Stimulated activated naive B cell treated with anti-CD40 and anti-IgM and Interleukin-4, amounts not matched to agents 10 μg/mL and 1 μg/mL and 100 μg/mL, for 72 hours (primary cell): ENCODE results near the gene CDC42EP3.

Source experiments
- ATAC-seq, 2 donors: fragments of 150-1000 bp; cut with Tn5 transposase; replicated peaks; 2 replicates each; pipeline ENCODE4 v1.10.0; 2021; ENCODE audit warnings: moderate library complexity in 1 of 2
- DNase-seq: peaks from one replicate; pipeline ENCODE4 v3.0.0; 2021
- H3K27ac Mint-ChIP-seq: one replicate; pipeline ENCODE4 v1.8.0; 2022; ENCODE audit warnings: mild to moderate bottlenecking, mixed read lengths
- H3K27me3 Mint-ChIP-seq, 2 donors: one replicate each; pipeline ENCODE4 v1.8.0; 2022; ENCODE audit warnings: mixed read lengths in 2 of 2
- H3K36me3 Mint-ChIP-seq, 2 donors: one replicate each; pipeline ENCODE4 v1.8.0; 2022; ENCODE audit warnings: mixed read lengths in 2 of 2, mild to moderate bottlenecking in 1 of 2
- H3K4me1 Mint-ChIP-seq, 2 donors: one replicate each; pipeline ENCODE4 v1.8.0; 2022; ENCODE audit warnings: mixed read lengths in 2 of 2, mild to moderate bottlenecking in 1 of 2
- H3K4me3 Mint-ChIP-seq, 2 donors: one replicate each; pipeline ENCODE4 v1.8.0; 2022; ENCODE audit warnings: mild to moderate bottlenecking in 2 of 2, mixed read lengths in 2 of 2, moderate library complexity in 1 of 2
- H3K9me3 Mint-ChIP-seq, 2 donors: one replicate each; pipeline ENCODE4 v1.8.0; 2022; ENCODE audit warnings: mixed read lengths in 2 of 2, mild to moderate bottlenecking in 1 of 2

The CDC42EP3 gene

DNA sequence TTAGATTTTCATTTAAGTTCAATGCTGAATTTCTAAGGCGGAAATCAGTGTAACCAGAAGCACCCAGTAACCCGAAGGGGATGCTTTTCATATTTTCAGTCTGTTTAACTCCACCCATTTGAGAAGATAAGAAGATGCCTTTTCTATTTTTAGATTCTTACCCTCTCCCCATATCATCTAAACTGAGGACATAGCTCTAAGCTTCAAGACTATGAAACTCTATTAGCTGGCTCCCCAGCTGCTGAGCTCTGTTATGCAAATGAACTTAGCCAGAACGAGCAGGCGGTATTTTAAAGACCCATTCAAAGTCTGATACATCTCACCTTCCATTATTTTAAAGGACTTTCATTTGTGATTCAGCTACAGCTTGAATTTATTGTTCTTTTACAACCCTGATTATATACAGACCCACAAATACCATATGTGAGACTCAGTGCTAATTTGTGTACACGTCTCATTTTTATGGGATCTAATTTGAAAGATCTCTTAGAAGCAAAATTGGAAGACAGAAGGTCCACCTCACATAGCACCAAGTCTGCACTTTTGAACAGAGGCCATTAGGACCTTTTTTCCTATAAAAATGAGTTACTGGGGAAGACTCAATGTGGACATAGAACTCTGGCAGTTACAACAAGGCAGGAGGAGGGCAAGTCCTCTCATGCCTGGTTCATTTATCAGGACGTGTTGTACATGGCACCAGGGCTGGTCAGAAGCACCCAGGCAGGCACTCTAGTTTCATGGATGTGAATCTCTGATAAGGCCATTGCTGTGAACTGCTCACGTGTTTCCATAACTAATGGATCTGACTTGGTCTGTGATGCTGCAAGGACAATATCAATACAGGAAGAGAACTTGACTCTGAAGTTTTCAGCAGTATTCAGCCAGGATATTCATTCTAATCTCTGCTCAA is 16.3 kb downstream of the CDC42EP3 start:
- Mint-ChIP-seq H3K27me3 (no peaks in the 10 kb centered on the region), H3K27ac (peak overlapping the region; percentile 89), H3K4me3 (peak overlapping the region; percentile 60 to 64), H3K36me3 (peaks cover 0 to 5% of the 10 kb centered on the region in 2 donors), H3K9me3 (no peaks in the 10 kb centered on the region), H3K4me1 (peaks cover 61 to 72% of the 10 kb centered on the region in 2 donors)
- no peak for DNase-seq
- ATAC-seq, result peak; percentile 68 to 78

DNA sequence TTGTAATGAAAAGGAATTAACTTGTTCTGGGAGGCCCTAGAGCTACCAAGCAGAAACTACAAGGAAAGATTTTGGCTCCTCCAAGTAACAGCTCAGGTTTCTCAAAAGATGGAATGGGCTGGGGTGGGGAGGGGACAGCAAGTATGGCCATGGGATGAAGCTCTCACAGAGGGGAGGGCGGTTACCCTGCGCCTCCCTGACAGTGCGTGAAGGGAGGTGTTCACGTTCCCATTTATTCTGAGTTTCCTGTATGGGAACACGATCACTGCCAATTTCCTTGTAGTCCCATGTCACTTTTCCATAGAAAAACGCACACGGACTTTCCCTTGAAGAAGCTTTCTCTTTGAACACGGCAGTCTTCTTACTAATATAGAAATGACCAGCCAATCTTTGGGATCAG is 17.0 kb downstream of the CDC42EP3 start:
- peaks cover 0 to 5% of the 10 kb centered on the region in 2 donors for H3K36me3 Mint-ChIP-seq
- no peaks in the 10 kb centered on the region for H3K27me3 Mint-ChIP-seq
- ATAC-seq, result no peak
- H3K4me1 Mint-ChIP-seq, result peaks cover 64 to 75% of the 10 kb centered on the region in 2 donors
- H3K4me3 Mint-ChIP-seq, result peak overlapping the region; percentile 60 to 64
- H3K27ac Mint-ChIP-seq, result peak overlapping the region; percentile 94
- no peaks in the 10 kb centered on the region for H3K9me3 Mint-ChIP-seq
- DNase-seq, result no peak

DNA sequence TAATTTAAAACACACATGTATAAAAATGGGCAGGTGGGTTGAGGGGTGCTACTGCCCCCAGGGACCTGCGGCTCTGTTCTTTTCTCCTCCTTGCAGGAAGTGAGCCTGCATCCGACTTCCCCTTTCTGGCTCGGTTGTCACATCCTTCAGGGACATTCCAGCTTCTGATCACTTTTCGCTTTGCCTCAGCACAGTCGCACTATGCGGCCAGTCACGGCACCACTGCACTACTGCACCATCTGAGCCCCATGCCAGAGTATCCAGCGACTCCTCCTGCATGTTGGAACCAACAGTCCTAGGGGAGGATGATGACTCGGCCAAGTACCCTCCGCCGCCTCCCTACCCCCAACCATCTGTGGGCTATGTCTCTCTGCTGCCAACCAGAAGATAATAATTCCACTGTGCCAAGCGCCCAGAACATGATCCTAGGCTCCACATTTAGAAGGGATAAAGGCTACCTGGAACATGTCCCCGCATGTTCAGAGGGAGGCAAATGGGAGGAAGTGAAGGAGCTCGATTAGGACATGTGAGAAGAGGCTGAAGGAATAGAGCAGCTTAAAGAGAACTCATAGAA is 17.6 kb downstream of the CDC42EP3 start:
- Mint-ChIP-seq H3K27me3 (no peaks in the 10 kb centered on the region), H3K27ac (peak overlapping the region; percentile 94), H3K36me3 (peaks cover 0 to 5% of the 10 kb centered on the region in 2 donors), H3K4me1 (peaks cover 63 to 77% of the 10 kb centered on the region in 2 donors), H3K9me3 (no peaks in the 10 kb centered on the region), H3K4me3 (peak overlapping the region; percentile 74 to 80)
- peak; percentile 89 to 92 for ATAC-seq
- peak; percentile 77 for DNase-seq

DNA sequence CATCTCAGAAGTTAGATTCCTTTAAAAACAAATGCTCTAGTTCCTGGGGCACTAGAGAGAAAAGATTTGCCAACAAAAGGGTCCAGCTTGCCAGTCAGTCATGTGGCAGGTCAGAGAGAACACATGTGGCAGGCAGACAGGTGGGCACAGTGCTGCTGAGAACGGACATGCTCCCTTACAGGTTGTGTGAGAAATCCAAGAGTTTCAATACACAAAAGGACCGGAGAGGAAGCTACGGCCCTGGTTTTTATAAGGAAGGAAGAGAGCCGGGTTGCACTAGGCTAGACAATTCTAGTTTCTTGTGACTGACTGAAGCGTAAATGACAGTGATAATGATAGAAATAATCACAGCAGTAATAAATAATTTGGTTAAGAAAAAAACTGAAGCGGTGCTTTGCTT is 18.3 kb downstream of the CDC42EP3 start:
- H3K4me3 Mint-ChIP-seq, result peak overlapping the region; percentile 40 to 64
- no peaks in the 10 kb centered on the region for H3K27me3 Mint-ChIP-seq
- peaks cover 7 to 8% of the 10 kb centered on the region in 2 donors for H3K36me3 Mint-ChIP-seq
- peak in 1 of 2 donors; percentile 15 for ATAC-seq
- no peak for DNase-seq
- H3K9me3 Mint-ChIP-seq, result peaks cover 0 to 1% of the 10 kb centered on the region in 2 donors
- peaks cover 66 to 85% of the 10 kb centered on the region in 2 donors for H3K4me1 Mint-ChIP-seq
- peak overlapping the region; percentile 94 for H3K27ac Mint-ChIP-seq

DNA sequence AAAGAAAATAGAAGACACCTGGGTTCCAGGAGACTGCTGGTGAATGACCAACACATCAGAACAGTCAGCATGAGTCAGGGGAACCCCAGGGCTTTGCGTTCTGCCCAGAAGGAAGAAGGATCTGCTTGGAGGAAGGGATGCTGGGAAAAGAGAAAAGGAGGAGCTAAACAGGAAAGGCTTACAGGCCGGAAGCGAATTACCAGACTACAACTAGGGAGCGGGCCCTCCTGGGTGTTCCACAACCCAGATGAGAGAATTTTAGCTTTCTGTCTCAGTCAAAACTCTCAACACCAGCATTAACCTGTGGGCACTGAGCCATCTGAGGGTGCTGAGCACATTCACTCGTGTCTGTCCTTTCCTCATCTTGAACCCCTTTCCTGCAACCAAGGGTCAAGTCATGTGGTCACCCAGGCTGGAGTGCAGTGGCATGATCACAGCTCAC is 19.2 kb downstream of the CDC42EP3 start:
- H3K4me1 Mint-ChIP-seq, result peaks cover 63 to 80% of the 10 kb centered on the region in 2 donors
- ATAC-seq (peak in 1 of 2 donors; percentile 15), DNase-seq (no peak)
- peaks cover 0 to 1% of the 10 kb centered on the region in 2 donors for H3K9me3 Mint-ChIP-seq
- peak overlapping the region in 1 of 2 donors; percentile 33 for H3K4me3 Mint-ChIP-seq
- no peaks in the 10 kb centered on the region for H3K27me3 Mint-ChIP-seq
- H3K27ac Mint-ChIP-seq, result peak overlapping the region; percentile 94
- H3K36me3 Mint-ChIP-seq, result peaks cover 12 to 16% of the 10 kb centered on the region in 2 donors

DNA sequence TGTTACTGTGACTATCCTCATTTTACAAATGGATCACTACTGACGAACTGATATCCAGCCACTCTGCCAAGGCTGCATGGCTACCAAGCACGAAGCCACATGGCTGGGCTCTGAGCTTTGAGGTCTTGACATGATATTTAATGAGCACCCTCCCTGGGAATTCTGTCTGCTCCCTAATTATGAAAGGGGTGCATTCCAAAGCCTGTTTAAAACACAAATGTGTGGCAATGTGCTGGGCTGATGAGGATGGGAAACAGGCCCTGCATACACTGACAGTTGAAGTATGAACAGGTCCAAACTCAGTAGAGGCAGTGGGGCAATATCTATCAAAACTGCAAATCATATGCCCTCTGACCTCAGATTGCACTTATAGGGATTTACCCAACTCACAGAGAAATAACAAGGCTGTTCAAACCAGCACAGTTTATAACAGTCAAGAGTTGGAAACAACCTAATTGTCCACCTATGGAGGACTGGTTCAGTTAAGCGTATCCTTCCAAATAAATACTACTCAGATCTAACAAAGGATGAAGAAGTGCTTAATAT is 20.8 kb downstream of the CDC42EP3 start:
- no peaks in the 10 kb centered on the region for H3K27me3 Mint-ChIP-seq
- no peak for DNase-seq
- peaks cover 14 to 28% of the 10 kb centered on the region in 2 donors for H3K36me3 Mint-ChIP-seq
- no peak overlapping the region for H3K27ac Mint-ChIP-seq
- H3K9me3 Mint-ChIP-seq, result peaks cover 0 to 1% of the 10 kb centered on the region in 2 donors
- no peak for ATAC-seq
- peaks cover 53 to 72% of the 10 kb centered on the region in 2 donors for H3K4me1 Mint-ChIP-seq
- H3K4me3 Mint-ChIP-seq, result no peak overlapping the region

DNA sequence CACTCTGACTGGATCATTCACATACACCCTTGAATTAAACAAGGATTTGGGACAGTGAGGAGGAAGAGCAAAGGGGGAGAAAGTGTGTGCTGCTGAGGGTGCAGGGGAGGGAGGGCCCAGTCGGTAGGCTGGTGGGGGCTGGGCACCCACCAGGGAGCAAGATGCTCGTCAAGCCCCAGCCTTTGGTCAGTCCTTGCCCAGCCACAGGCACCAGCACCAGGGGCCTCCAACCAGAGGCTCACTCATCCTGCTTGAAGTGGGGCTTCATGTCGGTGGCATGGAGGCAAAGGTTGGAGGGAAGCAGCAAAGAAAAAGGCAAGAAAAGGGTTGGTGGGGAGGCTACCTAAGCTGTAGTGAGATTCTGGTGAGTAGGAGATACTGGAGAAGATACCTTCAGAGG is 21.9 kb downstream of the CDC42EP3 start:
- H3K27me3 Mint-ChIP-seq, result no peaks in the 10 kb centered on the region
- no peak overlapping the region for H3K4me3 Mint-ChIP-seq
- ATAC-seq (no peak), DNase-seq (no peak)
- peaks cover 0 to 1% of the 10 kb centered on the region in 2 donors for H3K9me3 Mint-ChIP-seq
- peaks cover 14 to 32% of the 10 kb centered on the region in 2 donors for H3K36me3 Mint-ChIP-seq
- peaks cover 45 to 66% of the 10 kb centered on the region in 2 donors for H3K4me1 Mint-ChIP-seq
- no peak overlapping the region for H3K27ac Mint-ChIP-seq

DNA sequence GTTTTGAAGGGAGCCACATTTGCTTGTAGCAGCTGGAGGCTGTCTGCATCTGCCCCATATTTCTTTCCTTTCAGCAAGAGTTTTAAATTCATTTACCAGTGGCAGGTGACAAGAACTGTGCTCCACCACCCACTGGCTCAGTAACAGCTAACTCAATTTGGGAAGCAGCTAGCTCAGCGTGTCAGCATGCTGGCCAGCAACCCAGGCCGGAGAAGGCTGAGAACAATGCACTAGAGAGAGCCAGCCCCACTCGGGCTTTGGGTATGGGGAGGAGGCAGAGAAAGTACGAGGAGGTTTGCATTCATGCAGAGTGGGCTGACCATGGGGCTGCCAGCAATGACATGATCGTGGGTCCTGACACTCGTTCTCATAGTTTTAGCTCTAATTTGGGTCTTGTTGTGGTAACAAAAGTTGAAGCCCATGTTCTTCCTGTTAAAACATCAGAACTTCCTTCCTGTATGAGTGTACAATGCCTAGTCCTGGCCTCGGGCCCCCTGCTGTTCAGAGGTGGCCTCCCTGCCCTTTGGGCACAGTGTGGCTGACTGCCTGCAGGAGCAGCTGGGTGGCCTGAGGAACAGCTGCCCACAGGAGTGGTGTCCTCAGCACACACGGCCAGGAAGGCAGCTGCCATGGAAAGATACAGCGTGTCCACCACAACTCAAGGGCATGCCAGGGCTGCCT is 23.0 kb downstream of the CDC42EP3 start:
- H3K27ac Mint-ChIP-seq, result peak overlapping the region; percentile 84
- peak overlapping the region in 1 of 2 donors; percentile 23 for H3K4me3 Mint-ChIP-seq
- H3K4me1 Mint-ChIP-seq, result peaks cover 40 to 58% of the 10 kb centered on the region in 2 donors
- peaks cover 16 to 40% of the 10 kb centered on the region in 2 donors for H3K36me3 Mint-ChIP-seq
- ATAC-seq (peak; percentile 54 to 74), DNase-seq (no peak)
- H3K27me3 Mint-ChIP-seq, result no peaks in the 10 kb centered on the region
- peaks cover 0 to 1% of the 10 kb centered on the region in 2 donors for H3K9me3 Mint-ChIP-seq

DNA sequence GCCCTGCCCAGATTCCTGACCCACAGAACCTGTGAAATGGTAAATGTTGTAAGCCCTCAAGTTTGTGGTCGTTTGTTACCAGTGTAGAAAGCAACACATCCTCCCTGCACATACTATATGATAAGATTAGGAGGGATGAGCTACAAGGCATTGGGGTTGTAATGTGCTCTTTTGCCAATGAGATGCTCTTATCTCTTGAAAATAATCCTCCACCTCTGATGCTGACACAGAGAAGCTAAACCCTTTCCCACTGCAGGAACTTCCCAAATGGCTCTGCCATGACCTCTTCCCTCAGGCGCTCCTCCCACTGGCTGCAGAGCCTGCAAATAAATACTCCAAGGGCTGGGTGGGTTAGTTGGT is 23.5 kb downstream of the CDC42EP3 start:
- H3K9me3 Mint-ChIP-seq, result peaks cover 0 to 1% of the 10 kb centered on the region in 2 donors
- H3K4me1 Mint-ChIP-seq, result peaks cover 40 to 58% of the 10 kb centered on the region in 2 donors
- peak overlapping the region; percentile 84 for H3K27ac Mint-ChIP-seq
- ATAC-seq (no peak), DNase-seq (no peak)
- peaks cover 18 to 44% of the 10 kb centered on the region in 2 donors for H3K36me3 Mint-ChIP-seq
- H3K4me3 Mint-ChIP-seq, result no peak overlapping the region
- no peaks in the 10 kb centered on the region for H3K27me3 Mint-ChIP-seq

DNA sequence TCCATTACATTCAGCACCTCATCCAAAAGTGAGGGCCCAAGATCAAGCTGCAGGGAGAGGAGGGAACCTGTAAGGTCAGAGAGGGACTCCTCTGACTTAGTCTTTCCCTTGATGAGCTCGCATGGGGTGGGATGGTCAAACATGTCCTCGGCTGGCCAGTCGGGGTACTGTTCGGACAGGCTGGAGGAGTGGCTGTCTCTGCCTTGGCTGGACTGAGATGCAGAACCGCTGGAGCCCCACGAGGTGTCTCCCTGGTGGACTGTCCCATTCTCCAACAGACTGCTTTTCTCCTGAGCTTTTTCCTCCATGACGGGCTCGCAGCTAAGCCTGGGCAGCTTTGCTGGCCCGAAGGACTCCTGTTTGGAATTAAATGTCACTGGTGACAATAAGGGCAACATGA is 25.6 kb downstream of the CDC42EP3 start:
- ATAC-seq (no peak), DNase-seq (no peak)
- H3K36me3 Mint-ChIP-seq, result peaks cover 22 to 48% of the 10 kb centered on the region in 2 donors
- H3K27ac Mint-ChIP-seq, result no peak overlapping the region
- peaks cover 27 to 42% of the 10 kb centered on the region in 2 donors for H3K4me1 Mint-ChIP-seq
- peaks cover 0 to 1% of the 10 kb centered on the region in 2 donors for H3K9me3 Mint-ChIP-seq
- no peak overlapping the region for H3K4me3 Mint-ChIP-seq
- H3K27me3 Mint-ChIP-seq, result no peaks in the 10 kb centered on the region

DNA sequence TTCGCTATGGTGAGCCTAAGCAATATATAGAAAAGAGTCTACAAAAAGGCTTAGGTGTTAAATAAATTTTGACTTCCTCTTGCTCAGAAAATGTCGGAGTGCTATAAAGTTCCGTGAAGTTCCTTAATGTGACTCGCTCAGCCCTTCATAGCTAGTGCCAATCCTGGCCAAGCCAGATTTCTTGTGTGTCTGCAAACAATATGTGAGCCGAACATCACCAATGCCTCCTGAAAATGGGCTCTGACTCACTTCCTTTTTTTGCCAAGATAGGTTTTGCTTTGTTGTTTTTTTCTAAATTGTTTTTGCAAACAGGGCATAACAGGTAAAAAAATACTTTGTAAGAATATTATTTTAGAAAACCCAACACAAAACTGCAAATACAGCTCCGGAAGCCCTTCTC is 26.1 kb downstream of the CDC42EP3 start:
- H3K27ac Mint-ChIP-seq, result no peak overlapping the region
- peak in 1 of 2 donors; percentile 34 for ATAC-seq
- H3K4me3 Mint-ChIP-seq, result no peak overlapping the region
- peaks cover 22 to 48% of the 10 kb centered on the region in 2 donors for H3K36me3 Mint-ChIP-seq
- H3K27me3 Mint-ChIP-seq, result no peaks in the 10 kb centered on the region
- no peak for DNase-seq
- peaks cover 22 to 38% of the 10 kb centered on the region in 2 donors for H3K4me1 Mint-ChIP-seq
- H3K9me3 Mint-ChIP-seq, result peaks cover 0 to 1% of the 10 kb centered on the region in 2 donors

DNA sequence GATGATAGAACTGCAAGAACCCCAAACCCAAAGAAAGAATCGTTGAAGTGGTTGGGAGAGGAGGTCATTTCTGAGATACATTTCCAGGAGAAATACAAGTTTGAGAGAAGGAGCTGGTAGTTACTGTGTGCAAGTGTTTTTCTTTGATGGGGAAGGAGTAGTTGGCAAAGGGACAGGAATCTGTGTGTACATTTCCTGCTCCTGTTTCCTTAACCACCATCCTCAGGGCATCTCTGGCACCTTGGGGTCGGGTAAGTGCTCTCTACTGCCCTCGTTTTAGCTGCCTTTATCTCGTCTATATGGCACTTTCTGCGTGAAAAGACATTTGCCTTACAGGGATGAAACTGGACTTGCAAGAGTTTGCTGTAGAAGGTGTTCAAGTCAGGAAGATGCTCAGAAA is 27.3 kb downstream of the CDC42EP3 start:
- Mint-ChIP-seq H3K9me3 (peaks cover 0 to 1% of the 10 kb centered on the region in 2 donors), H3K4me3 (no peak overlapping the region), H3K4me1 (peaks cover 18 to 34% of the 10 kb centered on the region in 2 donors), H3K27me3 (no peaks in the 10 kb centered on the region), H3K27ac (no peak overlapping the region), H3K36me3 (peaks cover 22 to 48% of the 10 kb centered on the region in 2 donors)
- no peak for DNase-seq
- no peak for ATAC-seq

DNA sequence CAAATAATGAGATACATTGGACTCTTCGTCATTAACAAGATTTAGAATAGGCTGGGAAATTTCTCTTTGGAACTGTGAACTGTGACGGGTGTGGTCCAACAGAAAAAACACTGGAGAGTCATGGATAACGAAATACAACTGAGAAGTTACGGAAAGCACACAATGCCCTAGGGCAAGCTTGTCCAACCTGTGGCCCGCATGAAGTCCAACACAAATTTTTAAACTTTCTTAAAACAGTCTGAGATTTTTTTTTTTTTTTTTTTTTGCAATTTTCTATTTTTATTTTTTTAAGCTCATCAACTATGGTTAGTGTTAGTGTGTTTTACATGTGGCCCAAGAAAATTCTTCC is 27.7 kb downstream of the CDC42EP3 start:
- Mint-ChIP-seq H3K4me3 (no peak overlapping the region), H3K9me3 (peaks cover 0 to 1% of the 10 kb centered on the region in 2 donors), H3K27me3 (no peaks in the 10 kb centered on the region), H3K27ac (no peak overlapping the region), H3K36me3 (peaks cover 21 to 46% of the 10 kb centered on the region in 2 donors), H3K4me1 (peaks cover 17 to 29% of the 10 kb centered on the region in 2 donors)
- DNase-seq, result no peak
- ATAC-seq, result no peak
